GM10248 (cell line): ENCODE data around the gene UPB1.

ENCODE experiments used
- CTCF ChIA-PET: fragments of 300-600 bp; sonication (Branson Sonifier 250); formaldehyde crosslinking; extraction: SDS; loops from one replicate; lab custom pipeline; 2021; ENCODE audit warnings: antibody characterized with exemption; lab: Yijun Ruan, JAX
- POLR2A ChIA-PET: fragments of 350-650 bp; sonication (Branson Sonifier 250); formaldehyde crosslinking; extraction: SDS; loops from one replicate; lab custom pipeline; 2020; ENCODE audit warnings: antibody characterized with exemption; lab: Yijun Ruan, JAX
- DNase-seq: peaks from one replicate; pipeline ENCODE4 v3.0.0; 2012; ENCODE audit errors: extremely low spot score
- TF ChIP-seq, protein P1 (sequence below): IDR thresholded peaks from 2 replicates; pipeline ENCODE4 v1.5.1; 2012; ENCODE audit warnings: mild to moderate bottlenecking, low read depth; ENCODE audit errors: extremely low read depth, missing control alignments, control extremely low read depth

UPB1 gene

DNA sequence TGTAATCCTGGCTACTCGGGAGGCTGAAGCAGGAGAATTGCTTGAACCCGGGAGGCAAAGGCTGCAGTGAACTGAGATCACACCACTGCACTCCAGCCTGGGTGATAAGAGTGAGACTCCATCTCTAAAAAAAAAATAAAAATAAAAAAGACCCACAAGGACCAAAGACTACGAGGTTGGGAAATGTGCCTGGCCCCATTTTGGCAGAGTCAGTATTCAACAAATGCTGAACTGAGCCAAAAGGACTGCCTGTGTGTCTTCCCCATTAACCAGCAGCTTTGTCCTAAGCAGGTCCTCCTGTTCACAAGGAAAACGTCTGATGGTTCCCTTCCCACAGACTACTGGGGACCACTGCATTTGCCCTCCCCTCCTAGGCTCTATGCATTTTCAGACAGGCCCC is 40.1 kb upstream of the UPB1 start:
- TF ChIP-seq, protein P1, sequence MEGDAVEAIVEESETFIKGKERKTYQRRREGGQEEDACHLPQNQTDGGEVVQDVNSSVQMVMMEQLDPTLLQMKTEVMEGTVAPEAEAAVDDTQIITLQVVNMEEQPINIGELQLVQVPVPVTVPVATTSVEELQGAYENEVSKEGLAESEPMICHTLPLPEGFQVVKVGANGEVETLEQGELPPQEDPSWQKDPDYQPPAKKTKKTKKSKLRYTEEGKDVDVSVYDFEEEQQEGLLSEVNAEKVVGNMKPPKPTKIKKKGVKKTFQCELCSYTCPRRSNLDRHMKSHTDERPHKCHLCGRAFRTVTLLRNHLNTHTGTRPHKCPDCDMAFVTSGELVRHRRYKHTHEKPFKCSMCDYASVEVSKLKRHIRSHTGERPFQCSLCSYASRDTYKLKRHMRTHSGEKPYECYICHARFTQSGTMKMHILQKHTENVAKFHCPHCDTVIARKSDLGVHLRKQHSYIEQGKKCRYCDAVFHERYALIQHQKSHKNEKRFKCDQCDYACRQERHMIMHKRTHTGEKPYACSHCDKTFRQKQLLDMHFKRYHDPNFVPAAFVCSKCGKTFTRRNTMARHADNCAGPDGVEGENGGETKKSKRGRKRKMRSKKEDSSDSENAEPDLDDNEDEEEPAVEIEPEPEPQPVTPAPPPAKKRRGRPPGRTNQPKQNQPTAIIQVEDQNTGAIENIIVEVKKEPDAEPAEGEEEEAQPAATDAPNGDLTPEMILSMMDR, result no peak
- CTCF ChIA-PET, result interaction anchor here (1.0 to 4.2 kb wide), 6 partner anchors 10 to 59 kb away, joined by 3 to 13 read pairs (median 4); no protein-coding TSS in a partner anchor
- POLR2A ChIA-PET, result no interaction called here
- no peak for DNase-seq

DNA sequence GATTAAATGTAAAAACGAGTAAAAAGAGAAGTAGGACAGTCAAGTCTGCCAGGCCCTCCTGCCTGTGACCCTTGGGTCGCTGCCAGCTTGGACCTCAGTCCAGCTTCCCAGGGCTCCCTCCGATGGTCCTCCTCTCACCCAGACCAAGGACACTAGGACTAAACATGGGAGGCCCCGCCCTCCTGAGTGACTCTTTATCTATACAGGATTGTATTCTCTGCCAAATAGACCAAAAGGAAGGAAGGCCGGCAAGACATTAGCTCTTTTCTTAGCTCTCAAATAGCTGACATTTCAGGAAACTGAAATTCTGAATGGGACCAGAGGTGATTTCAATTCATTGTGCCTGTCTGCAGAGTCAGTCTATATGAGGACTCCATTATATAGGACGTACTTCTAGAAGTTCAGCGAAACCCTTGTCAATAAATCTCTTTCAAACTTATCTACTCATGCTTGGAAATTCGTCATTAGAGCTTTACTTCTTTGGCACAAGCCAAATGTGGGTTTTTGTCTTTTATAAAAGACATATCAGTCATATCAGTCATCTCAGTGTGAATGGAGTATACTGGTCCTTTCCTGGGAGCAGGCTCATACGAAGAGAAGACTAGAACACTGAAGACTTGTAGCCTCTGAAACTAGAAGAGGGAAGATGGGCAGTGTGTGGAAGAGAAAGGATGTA is 39.2 kb upstream of the UPB1 start:
- CTCF ChIA-PET, result interaction anchor here (0.9 to 4.2 kb wide), 10 partner anchors 10 to 58 kb away, joined by 3 to 13 read pairs (median 4); no protein-coding TSS in a partner anchor
- no peak for DNase-seq
- TF ChIP-seq, protein P1, result no peak
- POLR2A ChIA-PET, result interaction anchor here (0.5 kb wide), 1 partner anchor 8 kb away, joined by 3 read pairs; no protein-coding TSS in a partner anchor

DNA sequence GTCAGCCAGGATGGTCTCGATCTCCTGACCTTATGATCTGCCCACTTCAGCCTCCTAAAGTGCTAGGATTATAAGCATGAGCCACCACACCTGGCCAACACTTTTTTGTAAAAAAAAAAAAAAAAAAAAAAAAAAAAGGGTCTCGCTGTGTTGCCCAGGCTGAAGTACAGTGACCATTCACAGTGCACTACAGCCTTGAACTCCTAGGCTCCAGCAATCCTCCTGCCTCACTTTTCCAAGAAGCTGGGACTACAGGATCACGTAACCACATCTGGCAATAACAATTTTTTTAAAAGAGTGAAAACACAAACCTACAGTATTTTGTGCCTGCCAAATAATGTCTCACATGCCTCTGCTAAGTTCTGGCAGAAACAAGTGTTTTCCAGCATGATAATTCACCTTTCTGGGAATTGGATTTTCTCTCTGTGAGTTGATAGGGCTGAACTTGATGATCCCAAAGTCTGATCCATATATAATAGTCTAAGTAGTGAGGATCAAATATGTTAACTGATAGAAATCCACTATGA is 37.2 kb upstream of the UPB1 start:
- no peak for DNase-seq
- TF ChIP-seq, protein P1, result no peak
- ChIA-PET POLR2A (no interaction called here), CTCF (interaction anchor here (2.0 to 4.2 kb wide), 2 partner anchors 9 to 23 kb away, joined by 4 to 13 read pairs; no protein-coding TSS in a partner anchor)

DNA sequence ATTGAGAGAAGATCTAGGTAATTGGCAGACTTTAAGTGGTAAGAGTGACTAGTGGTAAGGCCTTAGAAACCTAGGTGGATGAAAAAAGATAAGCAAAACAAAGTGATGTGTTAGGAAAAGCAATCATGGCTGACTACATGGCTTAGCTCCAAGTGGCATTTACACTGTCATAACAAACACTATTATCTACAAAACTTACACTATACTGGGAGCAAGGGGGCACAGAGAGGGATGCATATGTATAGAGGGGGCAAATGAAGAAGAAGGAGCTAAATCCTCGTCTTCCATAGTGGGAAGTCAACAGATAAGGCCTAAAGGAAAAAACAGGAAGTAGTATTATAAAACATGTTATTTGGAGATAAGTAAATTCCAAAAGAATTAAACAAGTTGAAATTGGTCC is 35.2 kb upstream of the UPB1 start:
- TF ChIP-seq, protein P1, result no peak
- CTCF ChIA-PET, result interaction anchor here (2.0 kb wide), 1 partner anchor 25 kb away, joined by 4 read pairs; no protein-coding TSS in a partner anchor
- no peak for DNase-seq
- POLR2A ChIA-PET, result no interaction called here

DNA sequence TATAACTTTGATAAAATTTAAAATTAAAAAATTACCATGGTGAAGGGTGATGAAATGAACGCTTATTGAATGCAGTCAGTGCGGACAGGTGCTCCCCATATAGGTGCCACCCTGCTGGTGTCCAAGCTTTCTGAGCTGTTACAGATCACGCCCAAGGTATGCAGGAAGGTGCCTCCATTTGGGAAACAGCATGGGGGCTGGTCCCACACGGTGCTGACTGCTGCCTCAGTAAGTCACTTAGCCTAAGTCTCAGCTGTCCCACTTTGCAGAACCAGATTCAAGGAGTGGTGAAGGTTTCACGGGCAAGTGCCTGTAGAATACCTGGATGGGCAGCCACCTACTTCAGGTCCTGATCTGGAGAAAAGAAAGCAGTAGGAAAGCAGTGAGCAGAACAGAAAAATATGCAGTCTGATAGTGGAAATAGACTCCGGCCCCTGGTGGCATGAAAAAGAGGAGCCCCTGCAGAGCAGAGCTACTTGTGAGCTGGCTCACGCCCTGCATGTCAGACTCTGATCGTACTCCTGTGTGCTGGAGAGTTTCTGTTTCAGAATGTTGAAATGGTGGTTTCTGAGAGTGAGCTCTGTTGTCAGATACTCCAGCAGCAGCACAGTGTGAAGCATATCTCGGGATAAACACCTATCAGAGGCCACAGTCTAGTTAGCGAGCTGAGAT is 34.6 kb upstream of the UPB1 start:
- TF ChIP-seq, protein P1, result no peak
- ChIA-PET POLR2A (no interaction called here), CTCF (interaction anchor here (0.8 to 2.7 kb wide), 6 partner anchors 10 to 47 kb away, joined by 3 to 14 read pairs (median 5); partner anchors contain the start of gene ADORA2A)
- peak; percentile 51 for DNase-seq
